A549 (cell line): Measurements from ENCODE around the gene APLP2. TPM values are rescaled to one million over a fixed set of nuclear protein-coding genes. Genes with fewer than 3 reads are reported as not detected.

Source experiments
- ATAC-seq, 2 experiments: fragments of 200-7000 bp in 1 of 2; fragments of >200 bp in 1 of 2; cut with Nextera tagmentation in 1 of 2; cut with Tn5 transposase in 1 of 2; 3 replicates each; pipeline versions ENCODE4 v1.8.0 to v1.9.1; 2018 to 2020; ENCODE audit warnings: mild to moderate bottlenecking in 1 of 2, moderate library complexity in 1 of 2
- CTCF ChIA-PET: fragments of 300-600 bp; sonication (Branson Sonifier 250); formaldehyde crosslinking; extraction: SDS; loops from one replicate; lab custom pipeline; 2021; ENCODE audit warnings: antibody characterized with exemption, inconsistent platforms; lab: Yijun Ruan, JAX
- POLR2A ChIA-PET: fragments of 350-600 bp; formaldehyde crosslinking; extraction: SDS; loops from one replicate; lab custom pipeline; 2021; ENCODE audit warnings: antibody characterized with exemption, inconsistent platforms; lab: Yijun Ruan, JAX
- DNase-seq, 2 experiments: peaks; one replicate each; pipeline versions ENCODE4 v3.0.0 to v3.0.0-alpha.2; 2011 to 2016; ENCODE audit warnings: low read depth in 1 of 2, low spot score in 1 of 2
- FAIRE-seq: peaks from 2 replicates; lab custom pipeline; 2011; peaks lifted over from hg19 to GRCh38; lab: Jason Lieb, UNC
- H3K27ac ChIP-seq, 2 experiments: fragments of >200 bp; sonication (Bioruptor Twin); formaldehyde crosslinking; 3 replicates each; pipeline ENCODE4 v1.5.1; 2016 to 2017
- H3K4me1 ChIP-seq: fragments of >200 bp; sonication (Bioruptor Twin); formaldehyde crosslinking; 3 replicates; pipeline ENCODE4 v1.6.1; 2016
- H3K4me2 ChIP-seq: fragments of >200 bp; sonication (Bioruptor Twin); formaldehyde crosslinking; 3 replicates; pipeline ENCODE4 v1.6.1; 2016
- H3K4me3 ChIP-seq: fragments of >200 bp; sonication (Bioruptor Twin); formaldehyde crosslinking; 3 replicates; pipeline ENCODE4 v1.5.1; 2016
- H3K9me3 ChIP-seq: fragments of >200 bp; sonication (Bioruptor Twin); formaldehyde crosslinking; 3 replicates; pipeline ENCODE4 v1.6.1; 2016
- BHLHE40 ChIP-seq: IDR thresholded peaks from 2 replicates; pipeline ENCODE4 v1.6.1; 2012; ENCODE audit warnings: low read depth, low read length, inconsistent platforms
- CHD2 ChIP-seq: fragments of 150-350 bp; IDR thresholded peaks from 2 replicates; pipeline ENCODE4 v1.6.1; 2014; ENCODE audit warnings: low read length; ENCODE audit not compliant: partially characterized antibody
- CTCF ChIP-seq: fragments of >200 bp; sonication (Bioruptor Twin); formaldehyde crosslinking; IDR thresholded peaks from 3 replicates; pipeline ENCODE4 v1.5.1; 2016
- E2F6 ChIP-seq: IDR thresholded peaks from 2 replicates; pipeline ENCODE4 v1.6.1; 2012; ENCODE audit warnings: low read depth, borderline replicate concordance
- FOSB ChIP-seq: fragments of 250-450 bp; sonication (Bioruptor Pico); IDR thresholded peaks from 2 replicates; pipeline ENCODE4 v1.5.0; 2020; ENCODE audit warnings: mild to moderate bottlenecking, moderate library complexity
- FOSL2 ChIP-seq, 2 experiments: fragments of 450-650 bp in 1 of 2; fragments of >200 bp in 1 of 2; sonication (Bioruptor Twin) in 1 of 2; formaldehyde crosslinking; IDR thresholded peaks; 2 replicates each; pipeline versions ENCODE4 v1.5.0 to v1.6.1; 2016 to 2020; ENCODE audit warnings: mild to moderate bottlenecking in 1 of 2, moderate library complexity in 1 of 2
- GATA3 ChIP-seq: IDR thresholded peaks from 2 replicates; pipeline ENCODE4 v1.6.1; 2012; ENCODE audit warnings: borderline replicate concordance
- HDAC2 ChIP-seq: fragments of 200-600 bp; sonication (generic); IDR thresholded peaks from 2 replicates; pipeline ENCODE4 v1.6.1; 2016
- HEYL ChIP-seq: fragments of 250-450 bp; sonication (Bioruptor Pico); IDR thresholded peaks from 2 replicates; pipeline ENCODE4 v1.8.0; 2021; ENCODE audit warnings: mild to moderate bottlenecking, moderate library complexity
- HOXA7 ChIP-seq: fragments of 250-450 bp; sonication (Bioruptor Pico); IDR thresholded peaks from 2 replicates; pipeline ENCODE4 v1.5.0; 2020; ENCODE audit warnings: mild to moderate bottlenecking, moderate library complexity
- HOXB13 ChIP-seq: fragments of 250-450 bp; sonication (Bioruptor Pico); IDR thresholded peaks from 2 replicates; pipeline ENCODE4 v1.5.0; 2020; ENCODE audit warnings: low read depth, mild to moderate bottlenecking, moderate library complexity
- HOXB5 ChIP-seq: fragments of 250-450 bp; sonication (Bioruptor Pico); IDR thresholded peaks from 2 replicates; pipeline ENCODE4 v1.5.0; 2020; ENCODE audit warnings: mild to moderate bottlenecking, moderate library complexity
- KDM1A ChIP-seq: fragments of 200-600 bp; sonication (generic); IDR thresholded peaks from 2 replicates; pipeline ENCODE4 v1.6.1; 2016; ENCODE audit warnings: low read depth, mild to moderate bottlenecking
- MAX ChIP-seq: IDR thresholded peaks from 2 replicates; pipeline ENCODE4 v1.6.1; 2012
- MYC ChIP-seq: IDR thresholded peaks from 2 replicates; pipeline ENCODE4 v1.6.1; 2012; ENCODE audit warnings: mild to moderate bottlenecking, inconsistent platforms, low read length, improper control_type of control experiment, borderline replicate concordance
- NPAS2 ChIP-seq: fragments of 250-450 bp; sonication (Bioruptor Pico); IDR thresholded peaks from 2 replicates; pipeline ENCODE4 v1.8.0; 2022; ENCODE audit warnings: mild to moderate bottlenecking, moderate library complexity, borderline replicate concordance
- PHF8 ChIP-seq: fragments of 200-600 bp; sonication (generic); IDR thresholded peaks from 2 replicates; pipeline ENCODE4 v1.6.1; 2016; ENCODE audit warnings: low read depth, mild to moderate bottlenecking, antibody characterized with exemption, moderate library complexity, borderline replicate concordance
- POLR2AphosphoS2 ChIP-seq: conservative IDR thresholded peaks from 2 replicates; pipeline ENCODE4 v1.6.1; 2012; ENCODE audit warnings: low read length, improper control_type of control experiment, inconsistent platforms
- RAD21 ChIP-seq, 2 experiments: fragments of >200 bp in 1 of 2; sonication (Bioruptor Twin) in 1 of 2; formaldehyde crosslinking in 1 of 2; IDR thresholded peaks in 1 of 2; conservative IDR thresholded peaks in 1 of 2; 2 replicates in 1 of 2; 3 replicates in 1 of 2; pipeline ENCODE4 v1.6.1; 2012 to 2018; ENCODE audit warnings: inconsistent platforms in 1 of 2
- RCOR1 ChIP-seq: fragments of 150-350 bp; IDR thresholded peaks from 2 replicates; pipeline ENCODE4 v1.6.1; 2014; ENCODE audit warnings: antibody characterized with exemption, low read length, low read depth
- RFX5 ChIP-seq: fragments of 450-650 bp; IDR thresholded peaks from 2 replicates; pipeline ENCODE4 v1.7.1; 2014; ENCODE audit warnings: antibody characterized with exemption, mild to moderate bottlenecking, moderate library complexity
- TP53 ChIP-seq: fragments of 250-450 bp; sonication (Bioruptor Pico); IDR thresholded peaks from 2 replicates; pipeline ENCODE4 v1.5.0; 2021; ENCODE audit warnings: mild to moderate bottlenecking, moderate library complexity
- ZC3H11A ChIP-seq: fragments of 450-650 bp; IDR thresholded peaks from 2 replicates; pipeline ENCODE4 v1.6.1; 2014; ENCODE audit warnings: antibody characterized with exemption, mild to moderate bottlenecking
- WGBS: methylation state at CpG from one replicate; pipeline ENCODE4 v1.1.6; 2017; ENCODE audit errors: missing lambda C conversion rate; 5-methylcytosine and 5-hydroxymethylcytosine counted together
- polyA plus RNA-seq, 4 experiments: library from polyadenylated mRNA; depleted of rRNA in 3 of 4; stranded (reverse); fragments of >200 nt; fragmentation: RNase III in 1 of 4; extraction: RNeasy Plus Mini Kit Qiagen cat#74134 plus additional on column Dnase treatment in 1 of 4; gene quantifications; 2 replicates in 3 of 4; 3 replicates in 1 of 4; pipeline ENCODE4 v1.2.3, GENCODE V29; 2011 to 2017
- TF ChIP-seq, protein P1 (sequence below): IDR thresholded peaks from 2 replicates; pipeline ENCODE4 v1.6.1; 2012
- TF ChIP-seq, protein P2 (sequence below): fragments of >200 bp; sonication (Bioruptor Twin); formaldehyde crosslinking; IDR thresholded peaks from 3 replicates; pipeline ENCODE4 v1.6.1; 2016

APLP2 gene
- polyA plus RNA-seq, 2 of the 4 experiments (the other 2 are of a cell fraction): 166 to 203 TPM

GRCh38 chr11:130168105-130168504, 98.4 kb downstream of the APLP2 start:
- WGBS: 79% methylated on average over 7 of the region's 7 CpGs
- peaks cover 24% of the 10 kb centered on the region for H3K4me1 ChIP-seq
- FAIRE-seq (no peak), DNase-seq (no peak), ATAC-seq (no peak)
- H3K27ac ChIP-seq: no peak overlapping the region
- H3K9me3 ChIP-seq: no peaks in the 10 kb centered on the region
- POLR2A ChIA-PET: no interaction called here
- CTCF ChIA-PET: no interaction called here
- H3K4me3 ChIP-seq: no peak overlapping the region
- TF ChIP-seq, protein P1, sequence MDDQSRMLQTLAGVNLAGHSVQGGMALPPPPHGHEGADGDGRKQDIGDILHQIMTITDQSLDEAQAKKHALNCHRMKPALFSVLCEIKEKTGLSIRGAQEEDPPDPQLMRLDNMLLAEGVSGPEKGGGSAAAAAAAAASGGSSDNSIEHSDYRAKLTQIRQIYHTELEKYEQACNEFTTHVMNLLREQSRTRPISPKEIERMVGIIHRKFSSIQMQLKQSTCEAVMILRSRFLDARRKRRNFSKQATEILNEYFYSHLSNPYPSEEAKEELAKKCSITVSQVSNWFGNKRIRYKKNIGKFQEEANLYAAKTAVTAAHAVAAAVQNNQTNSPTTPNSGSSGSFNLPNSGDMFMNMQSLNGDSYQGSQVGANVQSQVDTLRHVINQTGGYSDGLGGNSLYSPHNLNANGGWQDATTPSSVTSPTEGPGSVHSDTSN: no peak
- TF ChIP-seq HOXB13 (no peak), E2F6 (no peak), HOXB5 (CRISPR knock-in tag) (no peak), PHF8 (no peak), BHLHE40 (no peak), RFX5 (no peak), CHD2 (no peak), MAX (no peak), HDAC2 (no peak), GATA3 (no peak), ZC3H11A (no peak), TP53 (CRISPR knock-in tag) (no peak), POLR2AphosphoS2 (no peak), FOSL2 (IDR thresholded peaks at IDR 0.05) (no peak), FOSL2 (CRISPR knock-in tag; IDR thresholded peaks at IDR 0.05) (no peak), NPAS2 (CRISPR knock-in tag) (no peak), CTCF (no peak), FOSB (CRISPR knock-in tag) (no peak), HOXA7 (no peak)
- TF ChIP-seq, protein P2, sequence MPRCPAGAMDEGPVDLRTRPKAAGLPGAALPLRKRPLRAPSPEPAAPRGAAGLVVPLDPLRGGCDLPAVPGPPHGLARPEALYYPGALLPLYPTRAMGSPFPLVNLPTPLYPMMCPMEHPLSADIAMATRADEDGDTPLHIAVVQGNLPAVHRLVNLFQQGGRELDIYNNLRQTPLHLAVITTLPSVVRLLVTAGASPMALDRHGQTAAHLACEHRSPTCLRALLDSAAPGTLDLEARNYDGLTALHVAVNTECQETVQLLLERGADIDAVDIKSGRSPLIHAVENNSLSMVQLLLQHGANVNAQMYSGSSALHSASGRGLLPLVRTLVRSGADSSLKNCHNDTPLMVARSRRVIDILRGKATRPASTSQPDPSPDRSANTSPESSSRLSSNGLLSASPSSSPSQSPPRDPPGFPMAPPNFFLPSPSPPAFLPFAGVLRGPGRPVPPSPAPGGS: no peak
- no peak overlapping the region for H3K4me2 ChIP-seq

DNA sequence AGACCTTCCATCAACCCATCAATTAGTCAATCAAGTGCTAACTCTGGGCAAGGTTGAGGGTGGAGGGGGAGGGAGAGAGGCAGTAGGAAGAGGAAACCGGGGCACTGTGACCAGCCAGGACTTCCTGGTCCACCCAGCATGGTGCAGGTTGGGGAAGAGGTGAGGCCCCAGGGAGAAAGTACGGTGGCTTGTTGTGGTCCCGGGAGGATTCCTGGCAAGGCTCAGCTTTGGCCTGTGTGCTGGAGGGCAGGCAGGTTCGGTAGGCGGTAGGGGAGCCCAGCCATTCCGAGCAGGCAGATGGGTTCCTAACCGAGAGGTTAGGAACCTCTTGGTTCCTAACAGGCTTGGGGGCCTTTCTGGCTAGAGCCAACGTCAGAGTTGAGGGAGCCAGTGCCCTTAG, 100.7 kb downstream of the APLP2 start:
- no peak overlapping the region for H3K4me2 ChIP-seq
- 86% methylated on average over 8 of the region's 8 CpGs for WGBS
- no peak for FAIRE-seq
- H3K9me3 ChIP-seq: no peaks in the 10 kb centered on the region; the same call in 2 of the 3 replicates
- H3K4me1 ChIP-seq: peaks cover 18% of the 10 kb centered on the region
- no peak overlapping the region for H3K27ac ChIP-seq
- ChIA-PET POLR2A (no interaction called here), CTCF (interaction anchor here (1.1 kb wide), 1 partner anchor 247 kb away, joined by 4 read pairs; no protein-coding TSS in a partner anchor)
- no peak for ATAC-seq
- no peak overlapping the region for H3K4me3 ChIP-seq
- TF ChIP-seq ZC3H11A (no peak), HOXA7 (no peak), RCOR1 (no peak), HEYL (CRISPR knock-in tag) (no peak), BHLHE40 (no peak), MYC (no peak), CTCF (no peak), RAD21 (conservative IDR thresholded peaks at IDR 0.05 in 1 of 2, IDR thresholded peaks at IDR 0.05 in 1 of 2) (no peak), KDM1A (no peak), FOSB (CRISPR knock-in tag) (no peak), E2F6 (no peak)
- no peak for DNase-seq
